GM21737 (cell line): ENCODE measurements around the gene GPR146.

ENCODE experiments used
- ATAC-seq: cut with Tn5 transposase; IDR thresholded peaks from one replicate; pipeline ENCODE4 v1.9.1; 2021; ENCODE audit warnings: mild to moderate bottlenecking, moderate library complexity; ENCODE audit not compliant: unreplicated experiment

Gene GPR146

GRCh38 chr7:1041551-1042491 lies 2.5 kb upstream of the GPR146 start:
- no peak for ATAC-seq

- ATAC-seq, result no peak
These were observed 1.9 kb upstream of the GPR146 start for GRCh38 chr7:1042492-1042833.

GRCh38 chr7:1043552-1044188 lies 676 bp upstream of the GPR146 start:
- ATAC-seq, result no peak

GRCh38 chr7:1045069-1046063 lies 1.0 kb downstream of the GPR146 start:
- ATAC-seq, result no peak

DNA sequence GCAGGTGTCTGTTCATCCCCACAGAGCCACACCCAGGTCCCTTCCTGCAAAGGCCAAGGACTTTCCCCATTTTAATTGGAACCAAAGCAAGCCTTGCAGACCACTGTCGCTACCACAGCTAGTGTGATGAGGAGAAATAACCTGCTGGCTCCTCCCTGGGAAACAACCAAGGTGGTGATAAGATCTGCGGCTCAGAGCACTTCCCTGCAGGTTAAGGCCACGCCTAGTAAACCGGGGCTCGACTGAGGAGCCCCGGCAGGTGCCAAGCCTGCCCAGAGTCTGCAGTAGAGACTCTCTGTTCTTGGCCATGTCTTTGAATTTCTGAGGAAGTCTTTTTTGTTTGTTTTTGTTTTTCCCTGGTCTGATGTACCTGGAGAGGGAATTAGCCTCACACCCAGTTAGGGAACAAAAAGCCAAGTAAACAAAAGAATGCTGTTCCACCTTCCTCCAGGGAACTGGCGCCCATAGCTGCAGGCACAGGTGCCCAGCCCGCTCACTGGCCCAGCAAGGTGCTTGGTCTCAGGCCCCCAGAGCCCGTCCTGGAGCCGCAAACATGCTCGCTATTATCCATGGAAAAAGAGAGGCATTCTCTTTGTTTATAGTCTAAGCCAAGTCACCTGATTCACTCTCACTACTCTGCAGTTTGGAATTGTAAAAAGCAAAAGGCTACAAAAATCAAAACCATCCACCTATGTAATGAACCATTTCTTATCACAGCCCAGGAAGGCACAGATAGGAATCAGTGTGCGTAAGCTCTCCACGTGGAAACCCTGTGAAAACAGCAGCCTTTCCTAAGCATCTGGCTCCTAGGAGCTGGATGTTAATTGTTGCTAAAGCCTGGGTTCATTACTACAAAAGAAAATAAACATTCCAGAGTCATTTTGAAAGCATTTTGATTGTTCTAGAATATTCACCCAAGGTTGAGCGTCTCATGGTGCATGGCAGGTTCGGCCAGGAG lies 2.7 kb downstream of the GPR146 start:
- ATAC-seq, result no peak

GRCh38 chr7:1049006-1049741 lies 4.8 kb downstream of the GPR146 start:
- no peak for ATAC-seq

DNA sequence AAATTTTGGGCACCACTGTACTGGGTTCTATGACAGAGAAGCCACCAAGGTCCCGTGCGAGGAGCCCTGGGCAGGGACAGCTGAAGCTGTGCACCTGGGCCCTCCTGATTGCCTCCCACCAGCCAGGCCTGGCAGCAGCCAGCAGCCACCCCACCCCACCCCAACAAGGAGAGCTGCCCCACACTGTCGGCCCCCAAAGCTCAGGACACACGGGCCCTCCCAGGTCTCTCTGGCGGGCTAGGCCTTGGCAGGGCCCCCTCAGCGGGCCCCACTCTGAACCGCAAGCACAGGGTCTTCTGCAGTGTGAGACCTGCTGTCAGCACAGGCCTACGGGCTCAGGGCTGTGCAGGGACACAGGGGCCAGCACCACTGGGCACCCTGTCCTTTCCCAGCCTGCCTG lies 5.5 kb downstream of the GPR146 start:
- no peak for ATAC-seq

- no peak for ATAC-seq
These were observed 6.0 kb downstream of the GPR146 start for GRCh38 chr7:1050254-1050906.

DNA sequence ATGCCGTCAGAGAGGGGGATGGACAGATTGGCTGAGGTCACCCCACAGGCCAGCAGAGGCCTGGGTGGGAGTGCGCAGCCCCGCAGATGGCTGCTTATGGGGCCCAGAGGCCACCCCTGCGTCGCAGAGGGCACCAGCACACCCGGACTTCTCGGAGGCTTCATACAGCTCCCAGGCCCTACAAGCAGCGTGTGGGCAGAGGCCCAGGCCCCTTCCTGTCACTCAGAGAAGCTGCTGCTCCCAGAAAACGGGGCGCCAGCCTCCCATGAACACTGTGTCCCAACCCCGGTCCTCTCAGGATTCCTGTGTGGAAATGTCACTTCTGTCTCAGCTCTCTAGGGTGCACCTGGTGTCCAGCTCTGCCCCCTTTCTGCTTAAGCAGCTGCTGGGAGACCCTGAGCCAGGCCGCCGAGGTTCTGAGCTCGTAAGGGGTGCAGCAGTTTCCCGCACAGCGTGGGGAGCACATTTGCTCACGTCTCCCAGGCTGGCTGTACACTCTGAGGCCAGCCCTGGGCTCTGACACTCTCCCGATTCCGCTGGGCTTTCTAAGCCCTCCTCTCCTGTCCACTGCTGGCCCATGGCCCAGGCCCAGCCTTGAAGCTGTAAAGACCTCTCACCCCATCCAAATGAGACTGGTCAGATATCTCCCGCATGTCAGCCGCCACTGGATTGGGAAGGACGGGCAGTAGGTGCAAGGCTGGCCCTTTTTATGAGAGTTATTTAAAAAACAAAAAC lies 6.8 kb downstream of the GPR146 start:
- no peak for ATAC-seq

- ATAC-seq, result no peak
These were observed 7.9 kb downstream of the GPR146 start for GRCh38 chr7:1052031-1052818.

GRCh38 chr7:1053002-1053411 lies 8.7 kb downstream of the GPR146 start:
- no peak for ATAC-seq

DNA sequence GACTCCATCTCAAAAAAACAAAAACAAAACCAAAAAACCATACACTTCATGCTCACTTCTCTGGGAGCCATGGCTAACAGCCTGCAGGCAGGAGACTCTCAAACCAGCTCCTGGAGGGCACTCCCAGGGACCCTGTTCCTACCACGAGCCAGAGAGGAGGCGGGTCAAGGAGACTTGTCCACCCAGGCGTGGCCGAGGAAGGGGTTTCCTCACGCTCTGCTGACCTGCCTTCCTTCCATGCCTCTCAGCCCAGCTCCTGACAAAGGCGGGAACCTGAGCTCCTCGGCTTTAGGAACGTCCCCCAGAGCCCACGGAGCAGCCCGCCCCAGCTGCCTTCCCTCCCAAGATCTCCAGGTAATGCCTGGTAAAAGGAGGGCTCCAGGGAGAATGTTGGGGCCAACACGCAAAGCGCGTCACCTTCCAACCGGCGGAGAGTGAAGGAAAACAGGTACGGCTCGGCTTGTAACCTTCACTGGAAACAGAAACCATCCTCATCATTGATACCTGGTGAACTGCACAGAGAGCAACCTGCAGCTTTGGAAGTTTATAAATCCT lies 9.5 kb downstream of the GPR146 start:
- no peak for ATAC-seq

DNA sequence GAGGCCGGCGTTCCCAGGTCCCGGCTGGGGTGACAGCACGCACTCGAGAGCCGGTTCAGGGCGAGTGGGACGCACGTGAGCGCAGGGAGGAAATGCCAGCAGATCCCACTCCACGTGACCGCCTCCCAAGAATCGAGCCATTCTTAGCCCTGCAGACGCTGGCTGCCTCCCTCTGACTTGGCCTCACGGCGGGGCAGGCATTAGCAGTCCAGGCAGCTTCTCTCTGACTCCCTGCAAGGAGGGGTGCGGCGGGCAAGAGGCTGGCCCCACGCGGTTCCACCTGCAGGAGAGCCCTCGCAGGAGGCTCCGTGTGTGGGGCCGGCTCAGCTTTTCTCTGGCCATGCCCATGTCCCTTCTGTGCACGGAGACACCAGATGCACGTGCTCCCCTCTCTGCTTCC lies 10.1 kb downstream of the GPR146 start:
- ATAC-seq, result no peak

- ATAC-seq, result no peak
These were observed 10.6 kb downstream of the GPR146 start for GRCh38 chr7:1054861-1055450.

DNA sequence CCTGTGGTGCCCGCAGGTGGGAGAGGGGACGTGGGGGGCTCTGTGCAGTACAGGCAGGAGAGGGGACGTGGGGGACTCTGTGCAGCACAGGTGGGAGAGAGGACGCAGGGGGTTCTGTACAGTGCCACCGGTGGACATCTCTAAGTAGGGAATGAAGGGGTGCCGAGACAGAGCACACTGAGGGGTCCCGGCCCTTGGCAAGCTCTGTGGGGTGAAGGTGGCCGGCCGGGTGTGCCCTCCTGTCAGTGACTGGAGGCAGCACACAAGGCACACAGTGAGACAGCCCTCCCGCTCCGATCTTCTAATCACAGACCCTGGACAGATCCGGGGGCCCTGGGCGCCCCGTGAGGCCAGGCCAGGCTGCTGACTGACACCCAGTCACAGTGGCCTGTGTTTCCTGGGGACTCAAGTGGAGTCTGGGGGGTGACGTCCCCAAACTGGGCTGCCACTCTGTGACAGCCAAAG lies 11.2 kb downstream of the GPR146 start:
- no peak for ATAC-seq

DNA sequence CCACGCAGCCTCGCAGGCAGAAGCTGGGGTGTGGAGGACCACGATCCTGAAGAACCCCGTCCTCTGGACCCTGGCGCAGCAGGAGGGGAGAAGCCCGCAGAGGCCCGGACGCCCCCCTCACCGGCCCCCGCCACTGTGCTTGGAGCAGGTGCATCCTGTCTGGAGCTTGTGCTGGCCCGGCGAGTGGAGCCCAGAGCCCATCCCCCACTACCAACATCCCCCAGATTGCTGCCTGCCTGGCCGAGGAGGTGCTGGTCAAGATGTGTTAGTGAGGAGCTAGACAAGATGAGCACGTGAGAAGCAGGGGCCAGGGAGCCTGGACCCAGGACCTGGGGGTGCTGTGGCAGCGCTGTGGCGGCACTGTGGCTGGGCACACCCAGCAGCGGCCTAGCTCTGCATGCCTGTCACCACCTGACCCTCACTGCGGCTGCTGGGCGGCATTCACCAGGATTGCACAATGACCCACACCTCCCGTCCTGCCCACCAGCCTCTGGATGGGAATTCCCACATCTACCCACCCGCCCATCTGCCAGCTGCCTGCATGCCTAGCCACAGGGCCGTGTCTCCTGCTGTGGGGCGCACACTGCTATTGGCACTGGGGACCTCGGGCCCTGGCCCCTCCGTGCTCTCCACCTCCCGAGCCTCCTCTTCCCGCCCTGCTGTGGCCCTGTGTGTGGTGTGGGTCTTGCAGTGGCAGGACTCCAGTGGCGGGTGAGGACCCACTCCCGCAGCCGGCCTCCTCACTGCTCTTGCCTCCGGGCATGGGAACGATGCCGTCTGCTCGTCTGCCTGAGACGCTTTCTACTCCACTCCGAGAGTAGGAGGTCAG lies 11.8 kb downstream of the GPR146 start:
- no peak for ATAC-seq
